ENCODE results near the gene MINPP1.

DNA sequence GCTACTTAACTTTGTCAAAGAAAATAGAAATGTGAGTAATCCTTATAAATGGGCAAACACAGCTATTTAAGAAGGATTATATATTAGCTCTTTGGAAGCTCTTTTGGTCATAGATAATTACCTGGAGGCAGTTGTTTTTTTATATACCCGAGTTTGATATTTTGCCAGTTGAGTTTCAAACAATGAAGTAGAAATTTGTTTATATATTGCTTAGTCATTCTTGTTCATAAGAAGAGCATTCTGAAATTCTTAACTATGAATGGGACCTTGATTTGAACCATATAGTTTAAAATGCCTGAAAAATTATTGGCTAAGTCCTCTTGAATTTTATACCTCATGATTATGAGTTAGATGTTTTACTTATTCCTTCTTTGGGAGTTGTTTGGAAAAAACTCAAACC lies 36.4 kb downstream of the MINPP1 start:
- TF ChIP-seq FOXK1 (CRISPR knock-in tag; IDR thresholded peaks at IDR 0.05) (no peak), RELA (CRISPR knock-in tag; IDR thresholded peaks at IDR 0.05; ENCODE audit: borderline replicate concordance) (no peak), ETV6 (CRISPR knock-in tag; IDR thresholded peaks at IDR 0.05) (no peak), NFYB (CRISPR knock-in tag; conservative IDR thresholded peaks at IDR 0.05; ENCODE audit: low read depth) (no peak), ZNF121 (CRISPR knock-in tag; IDR thresholded peaks at IDR 0.05) (no peak), HMGXB4 (CRISPR knock-in tag; IDR thresholded peaks at IDR 0.05) (no peak), KAT7 (CRISPR knock-in tag; IDR thresholded peaks at IDR 0.05; ENCODE audit: borderline replicate concordance) (no peak), ATF2 (CRISPR knock-in tag; IDR thresholded peaks at IDR 0.05; ENCODE audit: borderline replicate concordance, low read depth) (no peak), ZSCAN18 (CRISPR knock-in tag; IDR thresholded peaks at IDR 0.05) (no peak), FOXP4 (CRISPR knock-in tag; IDR thresholded peaks at IDR 0.05) (no peak), JUN (CRISPR knock-in tag; IDR thresholded peaks at IDR 0.05) (no peak)
- TF ChIP-seq, protein P1, sequence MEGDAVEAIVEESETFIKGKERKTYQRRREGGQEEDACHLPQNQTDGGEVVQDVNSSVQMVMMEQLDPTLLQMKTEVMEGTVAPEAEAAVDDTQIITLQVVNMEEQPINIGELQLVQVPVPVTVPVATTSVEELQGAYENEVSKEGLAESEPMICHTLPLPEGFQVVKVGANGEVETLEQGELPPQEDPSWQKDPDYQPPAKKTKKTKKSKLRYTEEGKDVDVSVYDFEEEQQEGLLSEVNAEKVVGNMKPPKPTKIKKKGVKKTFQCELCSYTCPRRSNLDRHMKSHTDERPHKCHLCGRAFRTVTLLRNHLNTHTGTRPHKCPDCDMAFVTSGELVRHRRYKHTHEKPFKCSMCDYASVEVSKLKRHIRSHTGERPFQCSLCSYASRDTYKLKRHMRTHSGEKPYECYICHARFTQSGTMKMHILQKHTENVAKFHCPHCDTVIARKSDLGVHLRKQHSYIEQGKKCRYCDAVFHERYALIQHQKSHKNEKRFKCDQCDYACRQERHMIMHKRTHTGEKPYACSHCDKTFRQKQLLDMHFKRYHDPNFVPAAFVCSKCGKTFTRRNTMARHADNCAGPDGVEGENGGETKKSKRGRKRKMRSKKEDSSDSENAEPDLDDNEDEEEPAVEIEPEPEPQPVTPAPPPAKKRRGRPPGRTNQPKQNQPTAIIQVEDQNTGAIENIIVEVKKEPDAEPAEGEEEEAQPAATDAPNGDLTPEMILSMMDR (IDR thresholded peaks at IDR 0.05): no peak

All from WTC11 (cell line).